NCI-H345 treated with DMSO at 0.1 percent for 48 hours (cell line): Measurements from ENCODE around the gene ANKRD31.
A peak's percentile ranks its signal among the peaks of the same experiment; 100 is the strongest.

Experiments
- DNase-seq: peaks from one replicate; lab custom pipeline; 2025; ENCODE audit not compliant: unreplicated experiment; lab: John Stamatoyannopoulos, UW

Gene ANKRD31

GRCh38 chr5:75071100-75071499 lies 165.6 kb downstream of the ANKRD31 start:
- DNase-seq: no peak

DNA sequence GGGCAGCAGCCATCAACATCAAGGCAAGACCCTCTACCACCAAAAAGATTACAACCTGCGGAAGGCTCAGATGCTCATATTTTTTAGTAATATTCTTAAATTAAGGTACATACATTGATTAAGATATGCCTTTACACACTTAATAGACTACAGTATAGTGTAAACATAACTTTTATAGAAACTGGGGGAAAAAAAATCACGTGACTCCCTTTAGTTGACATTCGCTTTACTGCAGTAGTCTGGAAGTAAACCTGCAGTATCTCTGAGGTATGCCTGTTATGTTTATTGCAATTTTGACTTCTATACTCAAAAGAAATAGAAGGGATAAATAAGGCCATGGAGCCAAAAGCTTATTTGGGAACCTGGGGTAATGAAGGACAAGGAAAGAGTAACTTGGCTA lies 169.2 kb downstream of the ANKRD31 start:
- DNase-seq: no peak

- DNase-seq: no peak
Measured at GRCh38 chr5:75062925-75063531, 173.7 kb downstream of the ANKRD31 start.

DNA sequence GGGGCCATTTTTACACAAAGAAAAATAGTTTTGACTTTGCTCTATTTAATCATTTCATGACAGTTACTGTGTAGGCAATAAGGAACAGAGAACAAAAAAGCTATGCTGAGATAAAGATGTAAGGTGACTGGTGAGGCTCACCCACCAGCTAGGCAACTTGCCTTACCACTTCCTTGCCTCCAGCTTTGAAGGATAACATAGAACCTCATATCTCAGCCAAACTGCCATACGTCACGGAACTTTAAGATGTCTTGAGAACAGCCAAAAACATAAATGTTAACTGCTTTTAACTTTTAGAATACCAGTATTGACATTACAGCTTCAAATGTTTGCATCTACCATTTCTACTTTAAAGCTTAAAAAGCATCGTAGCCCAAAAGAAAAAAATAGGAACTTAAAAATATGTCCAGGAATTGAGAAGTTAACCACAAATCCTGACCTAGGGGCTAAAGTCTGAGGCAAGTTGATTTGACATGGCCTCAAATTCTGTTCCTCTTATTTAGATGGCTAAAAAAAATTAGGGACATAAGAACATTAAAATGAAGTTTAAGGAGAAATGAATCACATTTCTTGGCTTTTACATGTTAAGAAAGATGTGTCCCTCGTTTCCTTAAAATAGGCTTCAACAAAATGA lies 176.6 kb downstream of the ANKRD31 start:
- DNase-seq: no peak

GRCh38 chr5:75058986-75059535 lies 177.6 kb downstream of the ANKRD31 start:
- no peak for DNase-seq

DNA sequence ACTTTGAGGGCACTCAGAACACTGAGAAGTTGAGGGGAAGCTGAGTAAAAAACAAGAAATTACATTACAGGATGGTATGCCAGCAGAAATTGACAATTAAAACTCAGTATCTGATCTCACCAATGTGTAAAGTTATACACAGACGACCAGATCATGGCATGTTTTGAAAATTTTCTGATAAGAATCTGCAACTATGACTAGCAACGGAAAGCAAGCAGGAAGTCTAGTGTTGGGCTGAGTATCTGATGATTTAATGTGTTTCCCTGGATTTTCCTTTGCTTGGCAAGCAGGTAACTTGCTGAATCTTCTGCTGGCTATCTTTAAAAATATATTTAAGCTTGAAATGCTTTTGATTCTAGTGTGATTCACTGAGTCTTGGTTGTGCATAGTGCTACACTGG lies 179.1 kb downstream of the ANKRD31 start:
- no peak for DNase-seq

DNA sequence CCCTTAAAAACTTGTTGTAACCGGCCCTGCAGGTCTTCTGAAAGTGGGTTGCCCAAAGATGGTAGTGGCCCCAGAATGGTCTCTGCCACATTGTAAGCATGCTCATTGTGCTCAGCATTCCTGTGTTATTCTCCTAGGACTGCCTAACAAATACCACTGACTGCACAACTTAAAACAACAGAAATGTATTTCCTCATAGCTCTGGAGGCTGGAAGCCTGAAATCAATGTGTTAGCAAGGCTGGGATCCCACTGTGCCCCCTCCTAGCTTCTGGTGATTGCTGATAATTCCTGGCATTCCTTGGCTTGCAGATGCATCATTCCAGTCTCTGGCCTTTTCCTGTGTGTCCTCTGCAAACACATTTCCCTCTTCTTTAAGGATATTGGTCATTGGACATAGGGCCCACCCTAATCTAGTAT lies 180.9 kb downstream of the ANKRD31 start:
- no peak for DNase-seq

GRCh38 chr5:75054134-75054930 lies 182.3 kb downstream of the ANKRD31 start:
- no peak for DNase-seq

GRCh38 chr5:75053304-75054133 lies 183.2 kb downstream of the ANKRD31 start:
- no peak for DNase-seq

DNA sequence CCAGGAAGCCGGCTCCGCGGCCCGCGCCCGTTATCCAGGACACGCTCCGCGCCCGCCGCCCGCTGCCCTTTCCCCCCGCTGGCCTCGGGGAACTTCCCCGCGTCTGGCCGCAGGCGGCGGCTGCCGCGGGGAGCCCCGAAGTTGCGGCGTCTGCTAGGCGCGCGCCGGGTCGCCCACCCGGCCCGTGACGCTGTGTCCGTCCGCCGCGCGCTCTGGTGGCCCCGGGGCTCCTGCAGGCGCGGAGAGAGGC lies 183.7 kb downstream of the ANKRD31 start:
- DNase-seq: no peak

DNA sequence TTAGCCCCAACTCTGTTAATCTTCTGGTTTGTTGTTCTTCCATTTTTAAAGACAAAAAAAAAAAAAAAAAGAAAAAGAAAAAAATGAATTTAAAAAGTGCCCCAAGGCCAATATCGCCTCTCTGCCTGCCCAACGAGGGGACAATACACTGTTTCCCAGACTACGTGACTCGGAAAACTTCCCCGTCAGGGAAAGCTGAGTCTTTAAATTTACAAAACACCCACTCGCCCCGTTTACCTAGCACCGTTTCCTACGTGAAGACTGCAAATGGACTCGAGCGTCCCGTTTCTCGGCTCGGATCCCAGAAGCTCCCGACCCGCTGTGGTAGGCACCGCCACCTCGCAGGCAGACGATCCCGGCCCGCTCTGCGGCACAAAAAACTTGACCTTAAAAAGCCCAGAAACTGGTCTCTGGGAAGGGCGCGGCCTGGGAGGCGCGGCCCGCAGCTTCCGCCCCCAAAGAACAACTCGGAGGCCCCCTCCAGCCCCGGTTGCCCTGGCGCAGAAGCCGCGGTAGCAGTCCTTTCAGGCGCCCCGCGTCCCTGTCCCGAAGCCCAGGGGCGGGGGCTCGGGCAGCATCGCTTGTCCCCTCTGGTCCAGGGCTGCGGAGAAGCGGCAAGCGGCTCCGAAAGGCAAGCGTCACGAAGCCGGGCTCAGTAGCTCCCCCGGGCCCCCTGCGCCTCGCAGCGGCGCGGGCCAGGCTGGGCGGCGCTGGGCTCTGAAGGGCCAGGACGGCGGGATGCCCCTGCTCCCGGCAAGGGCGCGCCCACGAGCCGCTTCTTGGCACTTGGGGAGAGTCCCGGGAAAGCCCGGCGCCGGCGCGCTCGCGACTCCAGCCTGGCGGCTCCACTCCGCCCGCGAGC lies 184.3 kb downstream of the ANKRD31 start, which contains the start of gene GCNT4:
TSS of gene GCNT4 (minus strand) at position 367 of the 862 bp plus-strand sequence. CDS start 22,521 bp downstream, outside the sequence.
- DNase-seq: no peak

DNA sequence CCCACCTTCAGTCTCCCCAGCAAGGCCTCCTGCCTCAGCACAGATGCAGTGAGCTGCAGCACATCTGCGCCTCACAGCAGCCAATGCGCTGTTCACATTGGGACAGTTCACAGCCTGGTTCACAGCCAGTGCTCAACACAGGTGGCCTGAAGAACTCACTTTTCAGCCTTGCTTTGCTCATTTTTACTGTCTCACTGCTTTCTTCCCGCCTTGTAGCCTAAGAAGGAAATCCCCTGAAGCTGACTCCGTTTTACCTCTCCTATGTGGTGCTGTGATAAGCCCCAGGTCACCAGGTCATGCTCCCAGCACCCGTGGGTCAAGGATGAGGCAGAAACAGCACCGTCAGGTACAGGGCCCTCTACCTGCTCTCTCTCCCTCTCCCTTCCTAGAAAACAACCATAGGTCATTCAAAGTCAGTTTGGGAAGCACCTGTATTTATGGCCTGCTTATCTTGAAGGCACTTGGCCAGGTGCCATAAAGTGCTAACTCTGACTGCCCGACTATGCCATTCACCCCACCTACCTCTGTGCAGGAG lies 185.4 kb downstream of the ANKRD31 start:
- no peak for DNase-seq

- DNase-seq: no peak
Measured at GRCh38 chr5:75050415-75050814, 186.3 kb downstream of the ANKRD31 start.

DNA sequence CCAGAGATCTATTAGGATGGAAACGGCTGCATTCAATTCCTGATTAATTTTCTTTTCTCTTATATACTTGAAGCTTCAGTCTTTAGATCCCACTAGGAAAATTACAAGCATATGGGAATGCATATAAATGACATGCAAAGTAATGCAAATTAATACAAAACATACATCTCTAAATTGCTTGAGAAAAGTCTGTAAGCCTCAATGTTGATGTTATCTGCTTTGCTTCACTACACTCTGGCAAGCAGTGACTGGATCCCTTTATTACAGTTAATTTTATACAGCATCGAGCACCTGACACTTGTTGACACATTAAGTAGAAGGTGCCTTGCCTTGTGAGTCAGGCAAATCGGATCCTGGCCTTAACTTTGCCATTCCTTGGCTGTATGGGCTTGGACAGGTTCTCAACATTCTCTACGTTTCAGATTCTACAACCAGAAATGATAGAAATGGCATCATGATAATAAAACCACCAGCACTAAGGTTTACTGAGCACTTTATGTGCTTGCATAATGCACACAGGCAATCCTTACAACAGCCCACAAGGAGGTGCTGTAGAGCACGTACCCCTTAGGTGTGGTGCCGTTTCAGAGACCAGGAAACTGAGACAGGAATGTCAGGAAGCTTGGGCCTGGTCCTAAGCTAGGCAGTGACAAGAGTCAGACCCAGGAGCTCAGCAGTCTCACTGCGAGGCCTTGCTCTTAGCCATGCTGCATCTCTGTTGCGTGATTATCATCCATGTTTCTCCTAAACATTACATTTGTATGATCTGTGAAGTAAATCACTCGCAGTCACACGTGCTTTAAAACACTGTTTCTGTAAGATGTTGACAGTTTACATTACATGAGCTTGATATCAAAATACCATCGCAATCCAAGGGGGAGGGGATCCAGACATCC lies 187.0 kb downstream of the ANKRD31 start:
- DNase-seq: peak; percentile 2

- DNase-seq: no peak
Measured at GRCh38 chr5:75048457-75048953, 188.2 kb downstream of the ANKRD31 start.

GRCh38 chr5:75047356-75047755 lies 189.3 kb downstream of the ANKRD31 start:
- DNase-seq: no peak

- DNase-seq: no peak
Measured at GRCh38 chr5:75046366-75047142, 190.1 kb downstream of the ANKRD31 start.

DNA sequence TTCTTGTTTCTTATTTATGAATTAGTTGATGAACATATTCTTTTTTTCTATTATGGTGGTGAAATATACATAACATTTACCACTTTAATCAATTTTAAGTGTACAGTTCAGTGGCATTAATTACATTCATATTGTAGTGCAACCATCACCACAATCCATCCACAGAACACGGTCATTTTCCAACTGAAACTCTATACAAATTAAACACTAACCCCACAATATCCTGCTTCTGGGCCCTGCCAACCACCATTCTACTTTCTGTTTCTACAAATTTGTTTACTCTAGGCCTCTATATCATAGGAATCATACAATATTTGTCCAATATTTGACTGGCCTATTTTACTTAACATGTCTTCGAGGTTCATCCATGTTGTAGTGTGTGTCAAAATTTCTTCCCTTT lies 191.6 kb downstream of the ANKRD31 start:
- no peak for DNase-seq
